NCI-H1694 treated with DMSO at 0.1 percent for 48 hours (cell line): ENCODE results near the gene PHC2.
A peak's percentile ranks its signal among the peaks of the same experiment; 100 is the strongest.
"Not testable (repeated sequence)": the region's sequence is repeated elsewhere in the genome, so short reads cannot be mapped to it uniquely, and the experiment has no call there.

Experiments used
- DNase-seq: peaks from one replicate; lab custom pipeline; 2025; lab: John Stamatoyannopoulos, UW

The PHC2 gene

GRCh38 chr1:33314416-33314815 is 116.5 kb downstream of the PHC2 start:
- no peak for DNase-seq

DNA sequence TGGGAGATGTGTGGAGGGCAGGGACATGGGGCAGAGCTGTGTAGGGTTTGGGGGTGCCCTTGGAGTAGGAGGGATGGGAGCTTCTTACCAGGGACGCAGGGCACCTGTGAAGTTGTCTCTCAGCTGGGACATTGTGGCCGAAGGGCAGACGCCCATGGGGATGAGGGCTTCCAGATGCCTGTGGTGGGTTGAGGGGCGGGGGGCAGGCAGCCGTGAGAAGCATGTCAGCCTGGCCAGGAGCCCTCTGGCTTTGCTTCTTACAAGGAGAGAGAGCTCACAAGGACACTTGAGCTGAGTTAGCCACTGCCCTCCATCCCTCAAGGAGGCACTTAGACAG is 118.5 kb downstream of the PHC2 start:
- no peak for DNase-seq

GRCh38 chr1:33311706-33312412 is 119.0 kb downstream of the PHC2 start:
- no peak for DNase-seq

- no peak for DNase-seq
Observed at GRCh38 chr1:33310702-33311101, 120.2 kb downstream of the PHC2 start.

- not testable (repeated sequence) for DNase-seq
Observed at GRCh38 chr1:33309351-33309750, 121.5 kb downstream of the PHC2 start.

- DNase-seq = no peak
Observed at GRCh38 chr1:33307494-33307864, 123.4 kb downstream of the PHC2 start.

DNA sequence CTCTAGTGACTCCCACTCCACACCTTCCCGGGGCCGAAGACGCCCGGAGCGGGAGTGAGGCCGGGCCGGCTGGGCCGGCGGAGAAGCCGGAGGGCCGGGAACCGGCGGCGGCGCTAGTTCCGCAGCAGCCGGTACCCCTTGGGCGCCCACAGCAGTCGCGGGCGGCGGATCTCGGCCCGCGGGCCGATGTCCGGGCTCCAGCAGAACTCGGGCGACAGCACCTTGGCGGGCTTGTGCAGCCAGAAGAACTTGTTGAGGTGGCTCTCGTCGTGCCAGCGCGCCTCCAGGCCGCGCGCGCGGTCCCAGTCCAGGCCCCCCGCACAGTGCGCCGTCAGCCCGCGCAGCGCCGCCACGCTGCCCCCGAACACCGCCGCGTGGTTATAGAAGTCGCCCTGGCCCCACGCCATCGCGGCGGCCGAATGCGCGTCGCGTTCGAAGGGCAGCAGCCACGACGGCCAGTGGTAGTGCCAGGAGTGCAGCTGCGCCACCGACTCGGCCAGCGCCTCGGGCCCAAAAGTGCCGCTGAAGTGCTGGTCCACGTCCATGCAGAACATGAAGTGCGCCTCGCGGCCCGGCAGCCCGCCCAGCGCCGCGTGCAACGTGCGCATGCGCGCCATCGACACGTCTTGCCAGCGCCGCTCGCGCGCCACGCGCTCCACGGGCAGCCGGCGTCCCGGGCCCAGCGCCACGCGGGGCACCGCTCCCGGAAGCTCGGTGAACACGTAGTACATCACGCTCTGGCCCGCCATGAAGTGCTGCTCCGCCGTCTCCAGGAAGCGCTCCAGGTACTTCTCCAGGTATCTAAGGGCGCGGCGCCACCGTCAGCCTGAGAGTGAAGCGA is 124.0 kb downstream of the PHC2 start:
- no peak for DNase-seq

- DNase-seq = no peak
Observed at GRCh38 chr1:33305816-33306652, 124.9 kb downstream of the PHC2 start.

- no peak for DNase-seq
Observed at GRCh38 chr1:33305016-33305415, 125.9 kb downstream of the PHC2 start.

- DNase-seq = no peak
Observed at GRCh38 chr1:33302325-33302724, 128.6 kb downstream of the PHC2 start.

DNA sequence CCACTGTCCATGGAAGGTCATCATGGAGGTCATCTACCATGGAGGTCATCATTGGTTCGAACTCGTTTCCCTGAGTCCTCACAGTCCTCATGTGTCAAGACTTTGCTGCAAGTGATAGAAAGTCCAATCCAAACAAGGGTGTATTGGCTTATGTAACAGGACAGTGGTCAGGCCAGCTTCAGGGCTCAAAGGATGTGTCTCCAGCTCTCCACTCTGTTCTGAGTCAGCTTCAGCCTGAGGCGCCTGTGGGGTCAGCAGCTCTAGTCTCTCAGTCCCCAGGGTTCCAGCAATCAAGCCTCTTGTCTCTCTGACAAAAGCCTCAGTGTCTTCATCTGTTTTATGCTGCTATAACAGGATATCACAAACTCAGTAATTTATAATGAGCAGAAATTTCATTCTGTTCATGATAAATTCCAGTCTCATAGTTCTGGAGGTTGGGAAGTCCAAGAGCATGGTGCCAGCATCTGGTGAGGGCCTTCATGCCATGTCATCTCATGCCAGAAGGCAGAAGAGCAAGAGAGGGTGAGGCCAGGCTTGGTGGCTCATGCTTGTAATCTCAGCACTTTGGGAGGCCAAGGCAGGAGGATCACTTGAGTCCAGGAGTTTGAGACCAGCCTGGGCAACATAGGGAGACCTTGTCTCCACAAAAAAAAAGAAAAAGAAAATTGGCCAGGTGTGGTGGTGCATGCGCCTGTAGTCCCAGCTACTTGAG is 129.5 kb downstream of the PHC2 start:
- DNase-seq = no peak

DNA sequence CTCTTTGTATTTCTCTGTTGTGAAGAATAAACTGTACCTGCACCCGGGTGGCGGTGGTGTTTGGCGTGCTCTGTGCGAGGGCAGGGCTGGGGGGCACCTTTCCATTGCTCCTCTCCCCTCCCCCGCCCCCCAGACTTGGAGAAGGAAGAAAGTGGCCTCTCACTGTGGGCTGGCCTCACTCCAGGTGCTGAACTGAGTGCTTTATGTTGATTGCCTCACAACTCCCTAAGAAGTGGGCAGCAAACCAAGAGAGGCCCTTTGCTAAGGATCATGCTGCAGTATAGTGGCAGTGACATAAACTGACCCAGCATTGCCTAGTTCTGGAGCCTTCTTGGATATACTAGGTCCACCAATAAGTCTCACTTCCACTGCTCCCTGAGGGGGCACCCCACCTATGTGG is 130.2 kb downstream of the PHC2 start:
- no peak for DNase-seq

DNA sequence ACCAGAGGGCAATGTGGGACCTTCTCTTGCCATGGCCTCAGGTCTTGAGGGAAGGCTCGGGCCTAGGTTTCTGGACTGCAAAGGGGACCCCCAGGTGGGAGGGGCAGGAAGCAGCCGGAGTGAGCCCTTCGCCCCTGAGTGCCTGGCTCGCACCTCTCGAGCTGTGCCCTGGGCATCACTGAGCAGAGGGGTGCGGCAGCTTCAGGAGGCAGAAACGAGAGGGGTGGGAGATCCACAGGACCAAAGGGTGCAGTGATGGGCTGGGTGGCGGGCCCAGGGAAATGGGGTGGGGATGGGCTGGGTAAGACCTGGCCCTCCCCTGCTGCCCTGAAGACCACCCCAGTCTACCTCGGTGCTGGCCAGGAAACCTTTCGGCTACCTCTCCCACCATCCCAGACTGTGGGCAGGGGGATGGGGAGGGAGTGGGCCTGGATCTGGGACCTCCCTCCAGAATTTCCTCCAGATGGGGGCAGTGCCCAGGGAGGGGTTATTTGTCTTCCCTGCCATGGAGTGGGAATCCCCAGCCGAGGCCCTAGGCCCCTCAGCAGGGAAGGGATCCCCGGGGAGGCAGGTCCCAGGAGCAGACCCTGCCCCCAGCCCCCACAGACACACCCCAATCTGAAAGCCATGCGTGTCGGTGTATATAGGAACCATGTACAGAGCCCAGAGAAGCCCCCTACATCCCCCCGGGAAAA is 131.3 kb downstream of the PHC2 start:
- no peak for DNase-seq

DNA sequence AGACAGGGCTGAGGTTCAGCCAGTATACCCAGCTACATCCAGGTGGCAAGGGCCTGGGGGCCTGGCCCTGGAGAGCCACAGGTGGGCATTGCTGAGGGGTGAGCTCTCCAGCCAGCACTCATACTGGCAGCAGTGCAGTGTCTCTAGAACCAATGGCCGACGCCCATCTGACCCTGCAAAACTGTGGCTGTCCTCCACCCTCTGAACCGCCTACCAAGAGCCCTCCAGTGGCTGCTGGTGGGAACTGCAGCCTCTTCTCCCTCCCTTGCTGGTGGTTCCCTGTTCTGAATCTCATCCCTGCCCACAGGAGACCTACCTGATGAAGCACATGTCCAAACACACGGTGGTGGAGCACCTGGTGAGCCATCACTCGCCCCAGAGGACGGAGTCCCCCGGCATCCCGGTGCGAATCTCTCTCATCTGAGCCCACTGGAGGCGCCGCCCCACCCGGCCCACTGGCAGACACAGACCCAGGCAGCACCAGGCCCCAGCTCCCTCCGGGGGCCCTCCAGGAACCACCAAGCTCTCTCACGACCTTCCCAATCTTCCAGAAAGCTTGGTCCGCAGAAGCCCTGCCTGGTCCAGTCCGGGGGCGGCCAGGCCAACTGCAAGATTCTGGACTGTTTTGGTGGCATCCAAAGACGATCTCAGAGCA is 132.1 kb downstream of the PHC2 start:
- no peak for DNase-seq

DNA sequence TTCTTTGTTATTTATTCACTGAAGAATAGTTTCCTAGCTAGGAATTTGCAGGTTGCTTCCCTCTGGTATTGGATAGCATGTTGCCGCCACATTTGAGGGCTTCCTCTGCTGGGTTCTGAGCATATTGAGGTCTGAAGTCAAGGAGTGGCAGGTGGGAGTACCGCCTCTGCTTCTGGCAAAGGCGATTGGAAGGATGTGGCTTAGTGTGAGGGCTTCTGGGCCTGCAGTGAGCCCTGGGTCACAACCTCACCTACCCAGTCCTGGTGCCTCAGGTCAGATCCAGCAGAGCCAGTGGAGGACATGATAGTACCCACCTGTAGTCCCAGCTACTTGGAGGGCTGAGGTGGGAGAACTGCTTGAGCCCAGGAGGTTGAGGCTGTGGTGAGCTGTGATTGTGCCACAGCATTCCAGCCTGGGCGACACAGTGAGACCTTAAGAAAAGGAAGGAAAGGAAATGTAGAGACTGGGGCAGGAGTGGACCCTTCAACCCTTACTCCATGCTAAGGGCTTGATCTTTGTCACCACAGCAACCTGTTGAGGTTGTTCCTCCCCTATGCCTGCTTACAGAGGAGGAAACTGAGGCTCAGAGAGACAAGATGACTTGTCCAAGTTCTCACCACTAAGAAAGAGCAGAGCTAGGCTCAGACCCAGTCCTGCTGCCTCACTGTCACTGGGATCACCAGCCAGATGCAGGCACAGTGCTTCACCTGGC is 132.8 kb downstream of the PHC2 start:
- no peak for DNase-seq

- DNase-seq = no peak
Observed at GRCh38 chr1:33296824-33297223, 134.1 kb downstream of the PHC2 start.

- DNase-seq = no peak
Observed at GRCh38 chr1:33296082-33296458, 134.8 kb downstream of the PHC2 start.

- DNase-seq = peak; percentile 60
Observed at GRCh38 chr1:33295450-33296081, 135.3 kb downstream of the PHC2 start.

DNA sequence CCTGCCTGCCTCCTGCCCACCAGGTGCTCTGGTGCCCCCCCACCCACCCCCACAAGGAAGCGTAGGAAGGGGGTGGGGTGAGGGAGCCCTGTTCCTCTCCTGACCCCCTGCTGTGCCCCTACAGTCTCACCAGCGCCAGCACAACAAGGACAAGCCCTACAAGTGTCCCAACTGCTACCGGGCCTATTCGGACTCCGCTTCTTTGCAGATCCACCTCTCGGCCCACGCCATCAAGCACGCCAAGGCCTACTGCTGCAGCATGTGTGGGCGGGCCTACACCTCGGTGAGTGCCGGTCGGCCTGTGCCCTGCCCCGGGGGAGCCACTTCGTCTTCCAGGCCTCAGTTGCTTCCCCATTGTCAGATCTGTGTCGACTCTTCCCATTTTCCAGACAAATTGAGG is 135.9 kb downstream of the PHC2 start:
- no peak for DNase-seq
